K562 (cell line): ENCODE measurements around the gene EPHA1. TPM values are rescaled to one million over a fixed set of nuclear protein-coding genes. Genes with fewer than 3 reads are reported as not detected.

ENCODE experiments used
- CBFA2T3 ChIP-seq: fragments of 450-650 bp; IDR thresholded peaks from 2 replicates; pipeline ENCODE4 v1.6.1; 2017
- COPS2 ChIP-seq: fragments of 450-650 bp; conservative IDR thresholded peaks from 2 replicates; pipeline ENCODE4 v1.6.1; 2016; ENCODE audit warnings: mild to moderate bottlenecking, moderate library complexity
- E2F6 ChIP-seq, 2 experiments: IDR thresholded peaks; 2 replicates each; pipeline ENCODE4 v1.6.1; 2011; ENCODE audit warnings: borderline replicate concordance in 1 of 2, control low read depth in 1 of 2, low read depth in 1 of 2, low read length in 1 of 2, mild to moderate bottlenecking in 1 of 2, mixed read lengths in 1 of 2, moderate library complexity in 1 of 2; ENCODE audit not compliant: insufficient read depth in 1 of 2, insufficient read length in 1 of 2, poor library complexity in 1 of 2, severe bottlenecking in 1 of 2; ENCODE audit errors: extremely low read depth in 1 of 2
- FOXJ3 ChIP-seq: sonication (generic); formaldehyde crosslinking; IDR thresholded peaks from 2 replicates; pipeline ENCODE4 v1.4.0; 2020; ENCODE audit warnings: mild to moderate bottlenecking, missing genetic modification reagents
- HEY1 ChIP-seq: fragments of 250-450 bp; sonication (Bioruptor Pico); IDR thresholded peaks from 2 replicates; pipeline ENCODE4 v1.5.0; 2020; ENCODE audit warnings: mild to moderate bottlenecking, moderate library complexity, borderline replicate concordance
- KLF1 ChIP-seq: fragments of 450-650 bp; IDR thresholded peaks from 2 replicates; pipeline ENCODE4 v1.6.1; 2016; ENCODE audit warnings: missing genetic modification characterization, missing compliant biosample characterization
- MAX ChIP-seq: sonication (generic); formaldehyde crosslinking; IDR thresholded peaks from 2 replicates; pipeline ENCODE4 v1.9.0; 2022; ENCODE audit warnings: mild to moderate bottlenecking, missing genetic modification reagents
- MECOM ChIP-seq: fragments of 250-450 bp; sonication (Bioruptor Pico); IDR thresholded peaks from 2 replicates; pipeline ENCODE4 v1.8.0; 2022; ENCODE audit warnings: inconsistent platforms
- MYNN ChIP-seq, 2 experiments: sonication (generic); formaldehyde crosslinking in 1 of 2; IDR thresholded peaks; 2 replicates each; pipeline versions ENCODE4 v1.5.0 to v1.6.1; 2016 to 2020; ENCODE audit warnings: antibody characterized with exemption in 1 of 2, missing genetic modification reagents in 1 of 2
- POLR3A ChIP-seq: IDR thresholded peaks from 2 replicates; pipeline ENCODE4 v1.6.1; 2011; ENCODE audit warnings: borderline replicate concordance, mild to moderate bottlenecking, moderate library complexity; ENCODE audit not compliant: insufficient read length, insufficient read depth; ENCODE audit errors: extremely low read depth
- RUNX1 ChIP-seq: sonication (generic); IDR thresholded peaks from 2 replicates; pipeline ENCODE4 v1.6.1; 2016; ENCODE audit warnings: antibody characterized with exemption, low read depth
- SOX6 ChIP-seq: fragments of 450-650 bp; IDR thresholded peaks from 2 replicates; pipeline ENCODE4 v1.6.1; 2014; ENCODE audit warnings: mild to moderate bottlenecking
- STAT5A ChIP-seq: IDR thresholded peaks from 2 replicates; pipeline ENCODE4 v1.6.1; 2012; ENCODE audit warnings: low read length, inconsistent platforms, borderline replicate concordance
- TAL1 ChIP-seq: fragments of 450-650 bp; IDR thresholded peaks from 2 replicates; pipeline ENCODE4 v1.6.1; 2016; ENCODE audit warnings: mild to moderate bottlenecking
- U2AF1 ChIP-seq: fragments of 200-400 bp; formaldehyde crosslinking; optimal IDR thresholded peaks from 2 replicates; pipeline ENCODE3; 2017; ENCODE audit warnings: mild to moderate bottlenecking, low read depth, low read length, moderate library complexity
- ZBTB17 ChIP-seq: fragments of 450-650 bp; formaldehyde crosslinking; IDR thresholded peaks from 2 replicates; pipeline ENCODE4 v1.4.0; 2020; ENCODE audit warnings: mild to moderate bottlenecking
- ZBTB8A ChIP-seq: fragments of 450-650 bp; IDR thresholded peaks from 2 replicates; pipeline ENCODE4 v1.6.1; 2018; ENCODE audit warnings: mild to moderate bottlenecking, moderate library complexity; ENCODE audit not compliant: partially characterized antibody
- ZNF12 ChIP-seq: sonication (generic); formaldehyde crosslinking; IDR thresholded peaks from 2 replicates; pipeline ENCODE4 v1.4.0; 2020; ENCODE audit warnings: mild to moderate bottlenecking, missing genetic modification reagents
- ZNF239 ChIP-seq: fragments of 250-450 bp; sonication (Bioruptor Pico); IDR thresholded peaks from 2 replicates; pipeline ENCODE4 v1.4.0; 2020; ENCODE audit warnings: mild to moderate bottlenecking
- ZNF384 ChIP-seq: IDR thresholded peaks from 2 replicates; pipeline ENCODE4 v1.6.1; 2012; ENCODE audit warnings: low read depth, low read length, improper control_type of control experiment
- ZNF436 ChIP-seq: fragments of 250-450, 450-650 bp; sonication (Bioruptor Pico); formaldehyde crosslinking; IDR thresholded peaks from 2 replicates; pipeline ENCODE4 v1.7.0; 2020; ENCODE audit warnings: mild to moderate bottlenecking
- ZNF780A ChIP-seq: fragments of 250-450 bp; sonication (Bioruptor Pico); IDR thresholded peaks from 2 replicates; pipeline ENCODE4 v1.5.0; 2021; ENCODE audit warnings: mild to moderate bottlenecking
- polyA plus RNA-seq, 8 experiments: library from polyadenylated mRNA; depleted of rRNA in 4 of 8; stranded (reverse) in 5 of 8; unstranded in 3 of 8; fragments of >200 nt; fragmentation: Nextera tagmentation in 2 of 8; fragmentation: Illumina TruSeq in 1 of 8; extraction: Ambion mirVana in 2 of 8; extraction: Trizol in 1 of 8; gene quantifications; 2 replicates each; pipeline versions ENCODE4 v1.2.1 to v1.2.3, GENCODE V29; 2011 to 2014; ENCODE audit warnings: inconsistent platforms in 1 of 8, missing spikeins in 1 of 8
- total RNA-seq, 7 experiments: library from RNA; depleted of rRNA in 6 of 7; stranded (reverse); fragments of >200 nt in 6 of 7; fragmentation: Illumina TruSeq in 2 of 7; extraction: Trizol in 2 of 7; gene quantifications; 2 replicates each; pipeline versions ENCODE4 v1.2.1 to v1.2.3, GENCODE V29; 2011 to 2021; ENCODE audit warnings: low replicate concordance in 1 of 7
- TF ChIP-seq, protein P1 (sequence below), 3 experiments: fragments of 200-800 bp in 1 of 3; sonication (Bioruptor generic) in 1 of 3; sonication (generic) in 1 of 3; formaldehyde crosslinking in 1 of 3; IDR thresholded peaks; 2 replicates each; pipeline versions ENCODE4 v1.6.1 to v1.8.0; 2016 to 2022; ENCODE audit warnings: mild to moderate bottlenecking in 2 of 3, missing compliant biosample characterization in 2 of 3, missing genetic modification characterization in 2 of 3, missing genetic modification reagents in 1 of 3

The EPHA1 gene
- total and polyA plus RNA-seq, 9 of the 15 experiments (the other 6 are each of a cell fraction or from before 2014, with no cell fraction given) = 0.22 to 0.57 (median 0.32) TPM; not detected in 6

GRCh38 chr7:143369678-143370651 lies 38.7 kb downstream of the EPHA1 start (continued):
- TF ChIP-seq ZNF436 (CRISPR knock-in tag) (no peak), HEY1 (peak; percentile 97), E2F6 (IDR thresholded peaks at IDR 0.05; ENCODE audit: borderline replicate concordance in 1 of 2, extremely low read depth in 1 of 2, insufficient read depth in 1 of 2, insufficient read length in 1 of 2, low read depth in 1 of 2, low read length in 1 of 2, poor library complexity in 1 of 2, severe bottlenecking in 1 of 2) (no peak), ZNF239 (CRISPR knock-in tag) (peak; percentile 96), U2AF1 (no peak), CBFA2T3 (no peak), COPS2 (no peak), TAL1 (no peak), FOXJ3 (CRISPR knock-in tag) (no peak), MAX (CRISPR knock-in tag) (no peak), ZBTB17 (CRISPR knock-in tag) (peak; percentile 91), ZNF780A (CRISPR knock-in tag) (peak; percentile 92), ZNF12 (CRISPR knock-in tag) (no peak), SOX6 (no peak), MYNN (IDR thresholded peaks at IDR 0.05) (no peak), MYNN (CRISPR knock-in tag; IDR thresholded peaks at IDR 0.05) (no peak), ZNF384 (no peak), POLR3A (no peak), ZBTB8A (no peak), STAT5A (no peak), RUNX1 (no peak), MECOM (CRISPR knock-in tag) (peak; percentile 97), KLF1 (tag) (peak; percentile 80)
- TF ChIP-seq, protein P1, sequence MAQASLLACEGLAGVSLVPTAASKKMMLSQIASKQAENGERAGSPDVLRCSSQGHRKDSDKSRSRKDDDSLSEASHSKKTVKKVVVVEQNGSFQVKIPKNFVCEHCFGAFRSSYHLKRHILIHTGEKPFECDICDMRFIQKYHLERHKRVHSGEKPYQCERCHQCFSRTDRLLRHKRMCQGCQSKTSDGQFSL (CRISPR knock-in tag; IDR thresholded peaks at IDR 0.05) = no peak
- TF ChIP-seq, protein P1 (tag; IDR thresholded peaks at IDR 0.05) = peak in 1 of 2 experiments; percentile 98; a peak in 2 of 4 replicates
